Measurements from ENCODE around the gene JTB.

DNA sequence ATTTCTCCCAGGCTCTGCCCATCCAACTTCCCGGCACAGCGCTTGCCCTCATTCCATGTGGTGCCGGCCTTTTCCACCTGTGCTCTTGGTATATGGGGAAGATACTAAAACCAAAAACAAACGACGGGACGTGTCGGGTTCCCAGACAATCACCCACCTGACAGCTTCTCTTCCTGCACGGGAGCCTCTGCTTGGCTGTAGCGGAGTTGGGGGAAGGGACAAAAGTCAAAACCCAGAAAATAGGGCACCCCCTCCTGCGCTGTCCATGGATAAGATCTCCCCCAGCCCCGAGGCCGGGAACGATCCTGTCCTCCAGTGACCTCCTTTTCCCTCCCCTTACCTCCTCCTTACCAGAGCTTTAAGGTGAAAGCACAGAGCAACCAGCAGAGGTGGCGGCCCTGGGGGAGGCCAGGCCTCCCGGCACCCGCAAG is 640 bp downstream of the JTB start:
- TF ChIP-seq, protein P1, sequence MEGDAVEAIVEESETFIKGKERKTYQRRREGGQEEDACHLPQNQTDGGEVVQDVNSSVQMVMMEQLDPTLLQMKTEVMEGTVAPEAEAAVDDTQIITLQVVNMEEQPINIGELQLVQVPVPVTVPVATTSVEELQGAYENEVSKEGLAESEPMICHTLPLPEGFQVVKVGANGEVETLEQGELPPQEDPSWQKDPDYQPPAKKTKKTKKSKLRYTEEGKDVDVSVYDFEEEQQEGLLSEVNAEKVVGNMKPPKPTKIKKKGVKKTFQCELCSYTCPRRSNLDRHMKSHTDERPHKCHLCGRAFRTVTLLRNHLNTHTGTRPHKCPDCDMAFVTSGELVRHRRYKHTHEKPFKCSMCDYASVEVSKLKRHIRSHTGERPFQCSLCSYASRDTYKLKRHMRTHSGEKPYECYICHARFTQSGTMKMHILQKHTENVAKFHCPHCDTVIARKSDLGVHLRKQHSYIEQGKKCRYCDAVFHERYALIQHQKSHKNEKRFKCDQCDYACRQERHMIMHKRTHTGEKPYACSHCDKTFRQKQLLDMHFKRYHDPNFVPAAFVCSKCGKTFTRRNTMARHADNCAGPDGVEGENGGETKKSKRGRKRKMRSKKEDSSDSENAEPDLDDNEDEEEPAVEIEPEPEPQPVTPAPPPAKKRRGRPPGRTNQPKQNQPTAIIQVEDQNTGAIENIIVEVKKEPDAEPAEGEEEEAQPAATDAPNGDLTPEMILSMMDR (IDR thresholded peaks at IDR 0.05), result no peak
- TF ChIP-seq POLR2AphosphoS5 (IDR thresholded peaks at IDR 0.05), result no peak
- no peak for TF ChIP-seq EP300 (IDR thresholded peaks at IDR 0.05; ENCODE audit: low read depth)
- TF ChIP-seq POLR2A (IDR thresholded peaks at IDR 0.05), result no peak

Data from transverse colon (tissue), 4 donors.